HG03025 (cell line): ENCODE measurements around the gene TMEM30B.

Experiments
- ATAC-seq: cut with Tn5 transposase; IDR thresholded peaks from one replicate; pipeline ENCODE4 v1.9.1; 2021; ENCODE audit warnings: mild to moderate bottlenecking, moderate library complexity; ENCODE audit not compliant: unreplicated experiment, low FRiP score

Gene TMEM30B

DNA sequence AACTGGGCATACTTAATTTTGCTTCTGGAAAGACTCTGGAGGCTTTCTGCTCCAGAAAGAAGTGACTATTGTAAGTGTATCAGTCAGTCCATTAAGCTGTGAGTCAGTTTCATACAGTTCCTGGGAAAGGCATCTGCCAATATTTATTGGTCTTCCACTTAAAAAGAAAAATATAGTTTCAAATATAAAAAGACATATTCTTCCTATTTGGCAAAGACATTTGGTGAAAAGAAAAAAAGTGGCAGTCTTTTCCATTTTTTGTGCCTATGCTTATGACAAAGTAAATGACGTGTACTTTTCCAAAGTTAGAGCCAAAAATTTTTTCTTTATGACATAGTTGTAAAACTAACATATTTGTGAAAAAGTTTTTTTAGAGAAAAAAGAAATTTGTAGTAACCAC lies 12.3 kb downstream of the TMEM30B start:
- ATAC-seq, result no peak

DNA sequence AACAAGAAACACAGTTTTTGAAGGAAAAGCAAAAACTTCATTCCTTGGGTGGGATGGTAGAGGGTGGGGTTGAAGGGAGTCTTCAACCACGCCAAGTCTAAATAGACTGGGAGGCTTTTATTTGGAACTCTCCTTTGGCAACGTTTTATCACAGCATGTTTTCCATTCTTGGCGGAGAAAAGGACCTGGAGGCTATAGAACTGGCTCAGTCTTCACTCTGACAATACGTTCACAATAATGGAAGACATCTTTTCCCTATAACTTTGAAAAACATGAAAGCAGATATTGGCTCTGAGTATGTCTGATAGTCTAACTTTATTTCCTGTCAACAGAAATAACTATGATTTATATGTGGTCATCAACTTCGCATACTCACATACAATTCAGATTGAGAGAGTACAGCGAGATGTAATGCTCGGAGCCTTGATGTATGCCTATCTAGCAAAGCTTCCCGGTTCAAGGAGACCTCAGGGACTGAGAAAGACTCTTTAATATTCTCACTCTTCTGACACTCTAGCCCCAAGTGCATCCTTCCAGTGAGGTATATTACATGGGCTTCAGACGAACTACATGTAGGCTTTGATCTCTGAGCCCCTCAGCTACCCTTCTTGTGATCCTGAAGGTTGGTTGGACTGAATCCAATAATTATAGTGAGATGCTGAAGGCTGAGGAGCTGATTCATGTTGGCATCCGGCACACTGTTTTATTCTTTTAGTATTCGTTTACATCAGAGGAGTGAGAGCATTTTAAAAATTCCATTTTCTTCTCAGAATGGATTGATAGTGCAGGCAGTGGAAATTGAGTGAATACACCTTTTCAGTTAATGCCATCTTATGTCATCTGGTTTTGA lies 14.0 kb downstream of the TMEM30B start:
- ATAC-seq, result no peak

DNA sequence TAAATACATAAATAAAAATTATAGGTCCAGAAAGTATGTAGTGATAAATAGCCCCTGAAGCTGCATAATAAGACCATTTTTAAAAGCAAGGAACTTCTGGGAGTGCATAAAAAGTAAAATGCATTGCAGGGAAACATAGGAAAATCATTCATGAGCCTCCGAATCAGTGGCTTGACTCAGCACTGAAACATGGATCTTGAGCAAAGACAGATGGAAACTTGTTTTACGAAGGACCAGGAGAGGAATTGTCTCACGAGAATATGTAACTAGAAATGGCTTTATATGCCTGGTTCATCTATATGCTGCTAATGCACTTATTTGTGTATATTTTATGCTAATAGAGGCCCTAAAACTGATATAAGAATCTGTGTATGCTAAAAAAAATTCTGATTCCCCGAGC lies 14.7 kb downstream of the TMEM30B start:
- no peak for ATAC-seq

DNA sequence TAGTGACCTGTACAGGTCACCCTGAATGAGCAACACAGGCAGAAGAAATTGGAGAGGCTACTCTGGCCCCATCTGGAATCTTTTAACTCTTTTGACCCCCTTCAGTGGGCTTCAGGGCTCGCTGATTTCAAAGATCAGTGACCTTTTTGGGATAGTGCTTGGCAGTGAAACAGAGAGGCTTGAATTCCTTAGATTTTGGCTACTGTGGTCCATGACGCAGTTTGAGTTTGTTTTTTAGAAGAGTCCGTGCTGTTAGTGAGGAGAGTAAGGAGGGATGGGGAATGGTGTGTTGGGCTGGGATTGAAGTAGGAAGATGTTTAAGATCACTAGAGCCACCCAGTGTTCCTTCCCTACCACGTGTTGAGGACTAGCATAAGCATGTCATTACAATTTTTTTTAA lies 16.5 kb downstream of the TMEM30B start:
- no peak for ATAC-seq

DNA sequence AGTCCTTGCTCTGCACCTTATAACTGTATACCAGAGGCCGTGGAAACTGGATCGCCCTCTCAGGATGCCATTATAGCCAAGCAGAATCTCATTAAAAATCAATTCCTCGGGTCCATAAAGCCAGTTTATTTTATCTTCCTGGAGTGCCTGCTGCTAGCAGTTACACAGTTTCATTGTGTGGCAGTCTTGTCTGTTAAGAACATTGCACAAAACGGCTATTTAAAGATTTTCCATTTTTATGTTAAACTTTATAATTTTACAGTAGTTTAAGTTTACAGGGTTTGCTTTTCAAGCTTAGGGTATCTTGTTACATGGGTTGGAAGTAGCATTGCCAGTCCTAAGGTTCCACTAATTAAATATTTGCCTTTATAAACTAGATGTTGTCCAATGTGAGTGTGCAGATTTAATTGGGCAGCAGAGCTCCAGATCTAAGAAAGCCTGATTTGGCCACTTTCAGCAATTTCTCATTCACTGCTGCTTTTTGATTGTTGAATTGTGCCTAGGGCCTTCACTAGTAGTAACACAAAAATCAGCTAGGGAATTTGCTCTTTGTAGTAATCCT lies 17.0 kb downstream of the TMEM30B start:
- ATAC-seq, result no peak

DNA sequence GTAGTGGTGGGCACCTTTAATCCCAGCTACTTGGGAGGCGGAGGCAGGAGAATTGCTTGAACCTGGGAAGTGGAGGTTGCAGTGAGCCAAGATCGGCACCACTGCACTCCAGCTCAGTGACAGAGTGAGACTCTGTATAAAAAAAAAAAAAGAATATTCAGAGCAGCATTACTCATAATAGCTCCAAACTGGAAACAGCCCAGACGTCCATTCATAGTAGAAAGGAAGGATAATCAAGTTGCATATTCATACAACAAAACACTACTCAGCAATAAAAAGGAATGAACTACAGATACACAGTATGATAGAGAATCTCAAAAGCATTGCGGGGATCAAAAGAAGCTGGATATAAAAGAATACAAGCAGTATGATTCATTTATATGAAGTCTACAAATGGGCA lies 19.1 kb downstream of the TMEM30B start:
- ATAC-seq, result no peak

DNA sequence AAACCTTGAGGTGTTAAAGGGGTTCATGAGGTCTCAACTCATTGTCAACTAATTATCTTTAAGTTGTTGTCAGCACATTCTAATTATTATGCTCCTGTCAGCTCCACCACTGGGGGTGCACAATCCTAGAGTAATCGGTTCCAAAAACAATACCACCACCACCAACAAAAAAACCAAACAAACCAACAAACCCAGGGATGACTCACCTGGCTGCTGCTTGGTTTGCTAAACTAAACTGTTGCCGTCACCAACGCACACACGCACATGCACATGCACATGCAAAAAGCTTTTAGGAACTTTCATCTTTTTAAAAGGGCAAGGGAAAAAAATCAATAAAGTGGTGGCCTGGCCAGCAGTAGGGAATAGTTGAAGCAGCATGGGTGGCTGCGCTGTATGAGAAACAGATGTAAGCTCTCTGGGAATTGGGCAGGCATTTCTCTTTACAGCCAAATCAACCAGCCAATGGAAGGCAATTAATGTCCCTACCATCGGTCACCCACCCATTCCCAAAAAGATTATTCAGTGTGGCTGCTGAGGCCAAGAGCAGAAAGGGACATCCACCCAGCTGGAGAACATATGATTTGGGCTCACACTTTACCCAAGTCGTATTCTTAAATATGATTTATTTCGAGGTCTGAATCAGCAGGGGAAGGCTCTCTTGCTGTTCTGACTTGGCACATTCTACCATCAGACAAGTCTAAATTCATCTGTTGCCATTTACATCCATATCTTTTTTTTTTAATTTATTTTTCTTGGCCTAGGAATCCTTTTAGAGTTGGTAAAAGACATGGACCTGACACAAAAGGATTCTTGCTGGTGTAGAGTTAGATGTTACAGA lies 20.0 kb downstream of the TMEM30B start:
- no peak for ATAC-seq

DNA sequence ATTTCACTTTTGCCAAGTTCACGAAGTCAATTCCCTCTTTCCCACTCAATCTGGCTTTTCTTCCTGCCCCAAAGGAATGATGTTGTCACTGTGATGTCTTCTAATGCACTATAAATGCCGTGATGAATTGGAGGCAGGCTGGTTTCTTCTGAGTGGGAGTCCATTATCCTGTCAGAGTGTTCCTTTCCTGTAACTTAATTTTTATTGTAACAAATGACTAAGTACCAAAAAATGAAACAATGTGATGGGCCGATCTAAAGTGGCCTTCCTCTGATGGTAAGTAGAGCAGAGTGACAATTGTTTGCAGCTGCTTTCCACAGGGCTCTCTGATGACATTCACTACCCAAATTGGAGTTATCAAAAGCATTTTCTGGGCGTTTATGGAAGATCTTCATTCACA lies 22.2 kb downstream of the TMEM30B start:
- ATAC-seq, result no peak

DNA sequence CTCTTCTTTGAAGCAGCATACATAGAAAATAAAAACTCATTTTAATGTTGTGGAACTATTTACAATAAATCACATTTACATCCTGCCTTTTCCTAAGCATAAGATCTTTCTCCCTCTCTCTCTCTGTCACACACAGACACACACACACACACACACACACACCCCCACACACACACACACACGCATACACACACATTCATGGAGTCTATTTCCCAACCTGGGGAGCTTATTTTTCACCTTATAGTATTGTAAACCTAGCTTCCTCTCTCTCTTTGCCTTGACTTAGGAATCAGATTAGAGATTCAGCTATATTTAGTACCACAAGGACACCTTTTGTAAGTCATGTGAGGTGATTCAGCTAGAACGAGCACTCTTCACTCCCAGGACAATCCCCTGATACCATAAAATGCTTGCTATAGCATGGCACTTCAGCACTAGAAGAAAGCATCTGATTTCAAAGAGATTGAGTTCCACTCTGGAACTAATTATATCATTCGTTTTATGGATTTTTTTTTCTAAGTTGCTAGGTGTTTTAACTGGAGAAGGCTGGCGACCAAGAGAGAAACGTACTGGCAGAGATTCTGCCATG lies 23.6 kb downstream of the TMEM30B start:
- ATAC-seq, result no peak

DNA sequence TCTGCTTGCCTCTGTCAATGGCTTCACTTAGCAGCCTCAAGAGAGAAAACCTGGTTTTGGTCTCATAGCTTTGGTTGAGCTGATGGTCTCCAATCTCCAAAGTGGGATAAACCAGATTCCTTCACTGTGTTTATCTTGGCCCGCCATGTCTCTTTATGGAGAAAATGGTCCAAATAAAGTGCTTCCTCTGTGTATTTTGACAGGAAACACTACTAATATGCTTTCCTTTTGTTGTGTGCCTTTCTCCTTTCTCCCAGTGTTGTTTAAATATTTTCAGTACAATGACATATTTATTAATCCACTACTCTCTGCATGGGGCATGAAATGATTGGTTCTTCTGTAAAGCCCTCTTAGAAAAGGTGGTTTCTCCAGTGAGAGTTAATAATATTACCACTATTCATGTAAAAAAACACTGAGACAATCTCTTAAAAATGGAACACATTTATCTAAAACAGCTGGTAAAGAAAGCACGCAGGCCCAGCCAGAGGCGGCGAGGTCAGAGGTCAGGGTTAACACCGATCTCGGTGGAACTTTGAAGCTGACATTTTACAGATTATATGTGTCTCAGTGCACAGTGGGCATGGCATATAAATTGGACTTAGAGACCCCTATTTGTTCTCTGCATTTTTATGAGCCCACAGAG lies 24.2 kb downstream of the TMEM30B start:
- no peak for ATAC-seq

DNA sequence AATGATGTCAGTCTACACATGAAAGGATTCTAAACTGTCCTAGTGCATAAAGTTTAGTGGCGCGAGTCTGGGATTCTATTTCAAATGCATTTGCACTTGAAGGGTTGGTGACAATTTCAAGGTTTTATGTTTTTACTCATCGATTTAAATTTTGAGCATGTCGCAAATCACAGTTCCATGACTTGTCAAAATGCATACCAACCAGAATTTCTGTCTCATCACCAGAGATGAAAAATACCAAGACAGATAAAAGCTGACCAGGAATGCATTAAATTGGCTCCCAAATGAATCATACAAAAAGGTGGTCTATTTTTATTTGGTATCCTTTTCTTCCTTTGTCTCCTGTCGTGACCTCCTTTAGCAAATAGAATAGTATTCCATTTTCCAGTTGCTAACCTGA lies 25.2 kb downstream of the TMEM30B start:
- no peak for ATAC-seq

DNA sequence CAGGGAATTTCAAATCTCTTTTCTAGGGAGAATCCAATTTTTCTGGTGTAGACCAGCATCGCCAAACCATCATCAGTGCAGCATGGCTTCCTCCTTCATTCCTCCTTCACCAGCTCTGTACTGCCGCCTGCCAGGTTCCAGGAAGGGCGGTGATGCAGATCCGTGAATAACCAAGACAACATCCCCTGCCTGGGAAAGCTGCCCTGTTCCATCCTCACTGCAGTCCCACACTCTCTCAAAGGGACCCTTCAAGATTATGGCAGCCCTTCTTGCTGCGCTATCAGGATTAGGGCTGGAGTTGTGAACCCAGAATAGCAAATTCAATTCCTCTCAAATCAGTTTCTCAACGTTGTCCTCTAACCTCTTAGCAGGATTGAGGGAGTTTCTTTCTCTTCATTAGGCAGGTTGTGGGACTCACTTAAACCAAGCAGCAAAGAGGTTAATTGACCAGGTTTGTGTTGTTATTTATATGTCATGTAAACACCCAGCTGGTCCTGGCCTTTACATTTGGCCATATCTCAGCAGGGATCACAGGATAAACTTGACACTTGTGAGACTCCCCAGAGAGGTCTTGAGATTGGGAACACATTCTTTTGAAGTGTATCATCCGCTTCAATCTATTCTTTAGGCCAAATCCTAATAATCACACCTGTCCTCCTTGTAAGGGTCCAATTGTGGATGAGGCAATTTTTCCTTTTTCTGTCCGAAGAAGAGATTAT lies 26.2 kb downstream of the TMEM30B start:
- ATAC-seq, result no peak

DNA sequence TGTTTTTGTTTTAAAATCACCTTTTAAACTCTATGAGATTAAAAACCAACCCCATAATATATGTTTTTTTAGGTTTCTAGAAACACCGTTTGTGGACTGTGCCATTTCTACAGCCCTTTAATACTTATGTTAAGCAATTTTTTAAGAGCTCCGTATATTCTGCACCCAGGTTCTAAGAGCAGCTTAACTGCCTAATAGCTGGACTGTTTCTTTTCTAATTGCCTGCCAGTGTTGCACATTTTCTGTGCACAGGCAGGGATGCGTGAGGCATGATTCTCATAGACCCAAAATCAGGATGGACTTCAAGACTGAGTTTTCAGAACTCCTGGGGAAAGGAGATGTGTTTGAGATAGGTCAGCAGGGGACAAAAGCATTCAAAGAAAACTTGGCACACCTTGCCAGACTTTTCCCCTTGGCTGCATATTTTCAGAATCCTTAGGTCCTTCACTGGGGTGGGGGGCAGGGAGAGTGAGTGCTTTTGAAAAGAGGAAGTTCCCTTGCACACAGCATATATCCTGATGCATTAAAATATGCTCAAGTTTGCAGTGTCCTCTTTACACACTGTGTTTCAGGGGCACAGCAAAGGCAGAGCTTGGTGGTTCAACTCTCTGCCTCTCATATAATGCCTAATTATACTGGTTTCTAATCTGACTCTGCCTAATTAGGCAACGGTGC lies 27.9 kb downstream of the TMEM30B start:
- no peak for ATAC-seq

DNA sequence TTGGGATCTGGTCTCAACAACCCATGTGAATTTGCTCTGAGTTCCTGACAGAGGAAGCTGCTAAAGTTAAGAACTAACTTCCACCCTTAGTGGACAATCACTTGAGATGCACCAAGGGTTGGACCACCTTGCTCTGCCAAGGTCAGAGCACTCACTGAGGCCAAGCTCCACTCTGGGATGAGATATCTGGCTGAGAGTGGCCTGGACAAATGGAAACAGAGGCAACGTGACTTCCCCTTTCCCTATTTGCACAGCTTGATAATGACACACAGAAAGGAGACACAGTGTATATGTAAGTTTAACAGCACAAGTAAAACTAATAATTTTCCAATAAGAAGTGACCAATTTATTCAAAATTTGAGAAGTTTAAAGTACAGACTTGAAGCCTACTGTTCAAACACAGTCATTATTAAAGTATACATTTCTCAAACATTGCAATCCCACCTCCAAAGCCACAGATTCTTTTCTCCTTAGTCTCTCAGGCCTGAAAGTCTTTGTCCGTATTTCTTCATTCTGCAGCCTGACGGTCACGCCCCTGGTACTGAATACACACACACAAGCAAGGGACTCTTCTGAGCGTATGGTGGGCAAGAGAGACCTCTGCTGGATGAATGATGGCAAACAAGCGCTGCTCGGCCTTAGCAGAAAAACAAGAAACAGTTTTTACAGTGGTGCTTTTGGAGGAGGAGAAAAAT lies 28.6 kb downstream of the TMEM30B start:
- ATAC-seq, result peak; percentile 93

DNA sequence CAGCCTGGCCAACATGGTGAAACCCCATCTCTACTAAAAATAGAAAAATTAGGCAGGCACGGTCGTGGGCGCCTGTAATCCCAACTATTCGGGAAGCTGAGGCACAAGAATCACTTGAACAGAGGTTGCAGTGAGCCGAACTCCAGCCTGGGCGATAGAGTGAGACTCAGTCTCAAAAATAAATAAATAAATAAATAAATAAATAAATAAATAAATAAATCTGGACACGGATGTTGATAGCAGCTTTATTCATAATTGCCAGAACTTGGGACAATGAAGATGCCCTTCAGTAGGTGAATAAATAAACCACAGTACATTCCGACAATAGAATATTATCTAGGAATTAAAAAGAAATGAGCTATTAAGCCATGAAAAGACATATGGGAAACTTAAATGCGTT lies 31.1 kb downstream of the TMEM30B start:
- ATAC-seq, result no peak

DNA sequence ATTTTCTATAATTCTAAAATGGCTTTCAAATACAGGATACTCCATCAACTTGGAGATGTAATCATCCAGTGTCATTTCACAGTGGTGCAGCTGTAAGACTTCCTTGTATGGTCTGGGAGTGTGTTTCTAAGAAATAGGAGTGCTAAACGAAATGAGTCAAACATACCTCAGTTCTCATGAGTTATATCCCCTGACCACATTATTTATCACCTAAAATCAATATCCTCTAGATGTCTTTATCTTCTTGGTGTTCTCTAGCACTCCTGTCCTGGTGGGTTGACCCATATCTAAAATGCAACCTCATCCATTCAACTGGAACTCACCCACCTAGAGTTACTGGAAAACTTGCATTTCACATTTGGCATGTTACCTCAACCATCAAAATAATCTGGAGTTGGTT lies 33.2 kb downstream of the TMEM30B start:
- ATAC-seq, result no peak

DNA sequence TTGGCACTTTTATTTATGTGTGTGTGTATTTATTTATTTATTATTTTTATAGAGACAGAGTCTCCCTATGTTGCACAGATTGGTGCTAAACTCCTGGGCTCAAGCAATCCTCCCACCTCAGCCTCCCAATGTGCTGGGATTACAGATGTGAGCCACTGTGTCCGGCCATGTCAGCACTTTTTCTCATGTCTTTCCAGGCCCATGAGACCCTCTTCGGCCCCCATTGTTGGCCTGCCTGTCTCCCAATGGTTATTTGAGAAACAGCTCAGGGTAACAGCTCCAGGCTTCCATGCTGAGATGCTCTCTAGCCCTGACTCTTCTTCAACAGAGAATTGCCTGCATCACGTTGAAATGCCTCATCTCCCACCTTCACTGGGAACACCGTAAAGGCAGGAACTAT lies 34.4 kb downstream of the TMEM30B start:
- no peak for ATAC-seq

DNA sequence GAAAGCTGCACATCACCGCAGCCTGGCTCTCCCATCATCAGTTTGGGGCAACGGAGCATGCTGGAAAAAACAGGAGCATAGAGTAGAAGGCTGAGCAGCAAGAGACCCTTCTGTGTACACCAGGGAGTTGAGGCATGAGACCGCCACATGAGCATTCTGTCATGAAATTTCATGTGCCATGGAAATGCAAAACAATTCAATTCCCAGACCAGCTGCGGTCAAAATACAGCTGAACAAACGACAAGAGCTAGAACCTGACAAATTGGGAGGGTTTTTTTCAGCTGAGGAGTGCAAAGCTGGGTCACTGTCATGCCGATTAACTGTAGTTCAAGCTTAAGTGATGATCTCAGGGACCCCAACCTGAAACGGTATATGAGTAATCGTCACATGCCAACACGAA lies 37.1 kb downstream of the TMEM30B start:
- ATAC-seq, result no peak

DNA sequence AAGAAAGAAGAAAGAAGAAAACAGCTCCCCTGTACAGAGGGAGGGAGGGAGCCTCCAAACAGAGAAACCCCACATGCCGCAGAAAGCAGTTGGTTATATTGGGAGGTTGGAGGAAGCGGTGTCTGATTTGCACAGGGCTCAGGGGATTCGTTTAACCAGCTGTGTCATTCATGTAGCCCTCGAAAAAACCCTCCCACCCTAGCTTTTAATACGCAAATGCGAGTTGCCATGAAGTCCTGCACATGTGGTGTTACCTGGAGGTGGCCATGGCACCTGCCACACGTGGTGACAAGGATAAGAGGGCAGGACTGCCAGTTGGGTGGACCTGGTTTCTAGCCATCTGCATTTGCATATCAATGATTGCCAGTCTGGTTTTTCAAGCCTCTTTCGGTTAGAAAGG lies 40.9 kb downstream of the TMEM30B start:
- no peak for ATAC-seq
